ENCODE measurements around the gene KRT15.
A peak's percentile ranks its signal among the peaks of the same experiment; 100 is the strongest.

The KRT15 gene

DNA sequence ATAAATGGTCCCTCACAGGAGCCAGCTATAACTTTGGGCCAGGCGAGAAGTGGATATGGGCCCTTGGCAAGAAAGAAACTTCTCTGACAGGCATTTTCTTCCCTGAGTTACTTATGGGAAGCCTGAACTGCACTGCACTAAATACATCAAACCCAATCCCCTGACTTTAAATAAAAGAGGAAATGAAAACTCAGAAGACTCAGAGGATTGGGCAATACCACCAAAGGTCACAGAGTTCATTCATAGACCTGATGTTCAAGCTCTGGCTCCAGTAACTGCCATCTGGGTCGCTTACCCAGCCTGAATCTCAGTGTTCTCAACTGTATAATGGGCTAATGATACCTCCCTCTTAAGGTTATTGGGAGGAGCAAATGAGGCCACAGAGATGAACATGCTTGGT is 38.6 kb downstream of the KRT15 start:
- Histone ChIP-seq H3K36me3 (no peaks in the 10 kb centered on the region), H3K4me3 (ENCODE audit: low read depth in 1 of 2, low read length in 1 of 2) (no peak overlapping the region), H3K4me1 (ENCODE audit: control insufficient read depth in 1 of 2, insufficient read depth in 1 of 2, low read depth in 1 of 2, low read length in 1 of 2) (peaks cover 0 to 8% of the 10 kb centered on the region in 2 experiments), H3K9me3 (no peaks in the 10 kb centered on the region), H3K27ac (peak overlapping the region; percentile 5), H3K27me3 (no peaks in the 10 kb centered on the region)
- TF ChIP-seq, protein P1, sequence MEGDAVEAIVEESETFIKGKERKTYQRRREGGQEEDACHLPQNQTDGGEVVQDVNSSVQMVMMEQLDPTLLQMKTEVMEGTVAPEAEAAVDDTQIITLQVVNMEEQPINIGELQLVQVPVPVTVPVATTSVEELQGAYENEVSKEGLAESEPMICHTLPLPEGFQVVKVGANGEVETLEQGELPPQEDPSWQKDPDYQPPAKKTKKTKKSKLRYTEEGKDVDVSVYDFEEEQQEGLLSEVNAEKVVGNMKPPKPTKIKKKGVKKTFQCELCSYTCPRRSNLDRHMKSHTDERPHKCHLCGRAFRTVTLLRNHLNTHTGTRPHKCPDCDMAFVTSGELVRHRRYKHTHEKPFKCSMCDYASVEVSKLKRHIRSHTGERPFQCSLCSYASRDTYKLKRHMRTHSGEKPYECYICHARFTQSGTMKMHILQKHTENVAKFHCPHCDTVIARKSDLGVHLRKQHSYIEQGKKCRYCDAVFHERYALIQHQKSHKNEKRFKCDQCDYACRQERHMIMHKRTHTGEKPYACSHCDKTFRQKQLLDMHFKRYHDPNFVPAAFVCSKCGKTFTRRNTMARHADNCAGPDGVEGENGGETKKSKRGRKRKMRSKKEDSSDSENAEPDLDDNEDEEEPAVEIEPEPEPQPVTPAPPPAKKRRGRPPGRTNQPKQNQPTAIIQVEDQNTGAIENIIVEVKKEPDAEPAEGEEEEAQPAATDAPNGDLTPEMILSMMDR (IDR thresholded peaks at IDR 0.05): no peak

DNA sequence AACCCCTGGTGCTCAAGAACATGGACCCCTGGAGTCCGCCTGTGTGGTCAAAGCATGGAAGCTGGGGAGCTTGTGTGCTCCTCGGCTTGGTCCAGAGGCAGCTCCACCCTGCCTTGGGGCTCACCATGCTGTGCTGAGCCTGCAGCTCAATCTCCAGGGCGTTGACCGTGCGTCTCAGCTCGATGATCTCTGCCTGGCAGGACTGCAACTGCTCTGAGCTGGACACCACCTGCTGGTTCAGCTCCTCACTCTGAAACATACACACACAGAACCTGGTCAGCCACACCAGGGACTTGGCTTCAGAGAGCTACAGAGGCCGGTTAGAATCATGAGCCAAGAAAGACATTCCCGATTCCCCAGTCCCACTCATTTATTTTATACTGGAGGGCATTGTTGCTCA is 40.5 kb downstream of the KRT15 start:
- peaks cover 0 to 8% of the 10 kb centered on the region in 2 experiments for H3K4me1 ChIP-seq (ENCODE audit: control insufficient read depth in 1 of 2, insufficient read depth in 1 of 2, low read depth in 1 of 2, low read length in 1 of 2)
- TF ChIP-seq, protein P1 (IDR thresholded peaks at IDR 0.05): no peak
- H3K36me3 ChIP-seq: no peaks in the 10 kb centered on the region
- no peaks in the 10 kb centered on the region for H3K9me3 ChIP-seq
- H3K27me3 ChIP-seq: no peaks in the 10 kb centered on the region
- H3K27ac ChIP-seq: no peak overlapping the region
- H3K4me3 ChIP-seq (ENCODE audit: low read depth in 1 of 2, low read length in 1 of 2): no peak overlapping the region

- Histone ChIP-seq H3K4me3 (ENCODE audit: low read depth in 1 of 2, low read length in 1 of 2) (no peak overlapping the region), H3K36me3 (no peaks in the 10 kb centered on the region), H3K9me3 (no peaks in the 10 kb centered on the region), H3K4me1 (ENCODE audit: control insufficient read depth in 1 of 2, insufficient read depth in 1 of 2, low read depth in 1 of 2, low read length in 1 of 2) (peaks cover 0 to 8% of the 10 kb centered on the region in 2 experiments), H3K27me3 (no peaks in the 10 kb centered on the region), H3K27ac (no peak overlapping the region)
- TF ChIP-seq, protein P1 (IDR thresholded peaks at IDR 0.05): no peak
Measured at GRCh38 chr17:41476866-41477815, 41.5 kb downstream of the KRT15 start.

GRCh38 chr17:41475421-41475820 is 43.3 kb downstream of the KRT15 start:
- H3K36me3 ChIP-seq: no peaks in the 10 kb centered on the region
- peaks cover 5% of the 10 kb centered on the region for H3K27me3 ChIP-seq
- no peaks in the 10 kb centered on the region for H3K9me3 ChIP-seq
- H3K4me1 ChIP-seq (ENCODE audit: control insufficient read depth in 1 of 2, insufficient read depth in 1 of 2, low read depth in 1 of 2, low read length in 1 of 2): peaks cover 0 to 7% of the 10 kb centered on the region in 2 experiments
- H3K27ac ChIP-seq: no peak overlapping the region
- H3K4me3 ChIP-seq (ENCODE audit: low read depth in 1 of 2, low read length in 1 of 2): no peak overlapping the region
- TF ChIP-seq, protein P1 (IDR thresholded peaks at IDR 0.05): no peak

DNA sequence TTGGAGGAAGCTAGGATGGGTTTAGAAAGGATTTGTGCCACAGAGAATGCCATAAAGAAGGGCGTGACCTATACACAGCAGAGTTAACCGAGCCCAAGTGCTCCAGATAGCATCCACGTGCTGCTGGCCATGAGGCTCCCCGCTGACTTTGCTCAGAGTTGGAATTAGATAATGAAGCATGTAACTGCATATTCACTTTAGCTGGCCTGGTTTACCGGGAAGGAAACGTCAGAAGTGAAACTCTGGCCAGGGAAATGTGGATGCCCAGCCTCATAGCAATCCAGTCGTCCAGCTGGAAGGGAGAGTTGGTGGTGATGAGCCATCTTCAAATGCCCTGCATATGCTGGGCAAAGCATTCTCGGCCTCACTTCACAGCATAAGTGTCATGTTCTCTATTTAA is 43.8 kb downstream of the KRT15 start:
- no peaks in the 10 kb centered on the region for H3K36me3 ChIP-seq
- peaks cover 0 to 2% of the 10 kb centered on the region in 2 experiments for H3K4me1 ChIP-seq (ENCODE audit: control insufficient read depth in 1 of 2, insufficient read depth in 1 of 2, low read depth in 1 of 2, low read length in 1 of 2)
- TF ChIP-seq, protein P1 (IDR thresholded peaks at IDR 0.05): no peak
- no peaks in the 10 kb centered on the region for H3K9me3 ChIP-seq
- no peak overlapping the region for H3K4me3 ChIP-seq (ENCODE audit: low read depth in 1 of 2, low read length in 1 of 2)
- no peak overlapping the region for H3K27ac ChIP-seq
- H3K27me3 ChIP-seq: peaks cover 5% of the 10 kb centered on the region
